ENCODE measurements around the gene ACKR1. TPM values are rescaled to one million over a fixed set of nuclear protein-coding genes. Genes with fewer than 3 reads are reported as not detected.

The ACKR1 gene
- polyA plus RNA-seq, 1 donor (not counting 4 experiments of a cell fraction or from before 2014, with no cell fraction given), result not detected

GRCh38 chr1:159223004-159223403 lies 18.3 kb downstream of the ACKR1 start:
- no peaks in the 10 kb centered on the region for H3K4me1 ChIP-seq (ENCODE audit: control insufficient read depth, extremely low read depth, insufficient read depth, low read length)
- TF ChIP-seq, protein P1, sequence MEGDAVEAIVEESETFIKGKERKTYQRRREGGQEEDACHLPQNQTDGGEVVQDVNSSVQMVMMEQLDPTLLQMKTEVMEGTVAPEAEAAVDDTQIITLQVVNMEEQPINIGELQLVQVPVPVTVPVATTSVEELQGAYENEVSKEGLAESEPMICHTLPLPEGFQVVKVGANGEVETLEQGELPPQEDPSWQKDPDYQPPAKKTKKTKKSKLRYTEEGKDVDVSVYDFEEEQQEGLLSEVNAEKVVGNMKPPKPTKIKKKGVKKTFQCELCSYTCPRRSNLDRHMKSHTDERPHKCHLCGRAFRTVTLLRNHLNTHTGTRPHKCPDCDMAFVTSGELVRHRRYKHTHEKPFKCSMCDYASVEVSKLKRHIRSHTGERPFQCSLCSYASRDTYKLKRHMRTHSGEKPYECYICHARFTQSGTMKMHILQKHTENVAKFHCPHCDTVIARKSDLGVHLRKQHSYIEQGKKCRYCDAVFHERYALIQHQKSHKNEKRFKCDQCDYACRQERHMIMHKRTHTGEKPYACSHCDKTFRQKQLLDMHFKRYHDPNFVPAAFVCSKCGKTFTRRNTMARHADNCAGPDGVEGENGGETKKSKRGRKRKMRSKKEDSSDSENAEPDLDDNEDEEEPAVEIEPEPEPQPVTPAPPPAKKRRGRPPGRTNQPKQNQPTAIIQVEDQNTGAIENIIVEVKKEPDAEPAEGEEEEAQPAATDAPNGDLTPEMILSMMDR (optimal IDR thresholded peaks at IDR 0.05 in 1 of 3, IDR thresholded peaks at IDR 0.05 in 1 of 3, conservative IDR thresholded peaks at IDR 0.05 in 1 of 3; ENCODE audit: extremely low read depth in 1 of 3, insufficient read depth in 2 of 3, low read length in 3 of 3), result no peak
- no peak for TF ChIP-seq EZH2 (IDR thresholded peaks at IDR 0.05; ENCODE audit: low read length)
- H3K9ac ChIP-seq (ENCODE audit: control insufficient read depth, extremely low read depth, insufficient read depth, low read length), result no peak overlapping the region
- H3K79me2 ChIP-seq (ENCODE audit: control insufficient read depth, insufficient read depth, low read length), result no peaks in the 10 kb centered on the region
- FAIRE-seq, result no peak
- no peaks in the 10 kb centered on the region for H3K9me1 ChIP-seq (ENCODE audit: control insufficient read depth, extremely low read depth, insufficient read depth, low read length)
- DNase-seq (ENCODE audit: low read depth, low spot score), result no peak
- H3K27ac ChIP-seq (ENCODE audit: control insufficient read depth, insufficient read depth, low read length), result no peak overlapping the region
- H2AFZ ChIP-seq (ENCODE audit: control insufficient read depth, low read length), result no peak overlapping the region
- dilution Hi-C loops (cut with MboI; ENCODE audit: extremely low pct_ligation_motif_present, low sequenced_read_pairs), result no loop called here
- no peaks in the 10 kb centered on the region for H3K36me3 ChIP-seq (ENCODE audit: control insufficient read depth in 2 of 2, extremely low read depth in 1 of 2, insufficient read depth in 2 of 2, low read length in 2 of 2)
- H3K9me3 ChIP-seq (ENCODE audit: control insufficient read depth, low read depth, low read length), result no peaks in the 10 kb centered on the region
- H3K4me2 ChIP-seq (ENCODE audit: control insufficient read depth, extremely low read depth, insufficient read depth, low read depth, low read length), result no peak overlapping the region
- no peak overlapping the region for H3K4me3 ChIP-seq (ENCODE audit: control insufficient read depth in 2 of 3, extremely low read depth in 1 of 3, insufficient read depth in 2 of 3, low read depth in 1 of 3, low read length in 3 of 3)
- no peaks in the 10 kb centered on the region for H4K20me1 ChIP-seq (ENCODE audit: control insufficient read depth, extremely low read depth, insufficient read depth, low read length)
- H3K27me3 ChIP-seq (ENCODE audit: control insufficient read depth, extremely low read depth, insufficient read depth, low read length), result no peaks in the 10 kb centered on the region

- no peak overlapping the region for H3K9ac ChIP-seq (ENCODE audit: control insufficient read depth, extremely low read depth, insufficient read depth, low read length)
Observed at GRCh38 chr1:159228554-159228953, 23.9 kb downstream of the ACKR1 start.

More at GRCh38 chr1:159228554-159228953, 23.9 kb downstream of the ACKR1 start:
- H3K4me1 ChIP-seq (ENCODE audit: control insufficient read depth, extremely low read depth, insufficient read depth, low read length), result peaks cover 12% of the 10 kb centered on the region
- H3K9me3 ChIP-seq (ENCODE audit: control insufficient read depth, low read depth, low read length), result no peaks in the 10 kb centered on the region
- H3K4me3 ChIP-seq (ENCODE audit: control insufficient read depth in 2 of 3, extremely low read depth in 1 of 3, insufficient read depth in 2 of 3, low read depth in 1 of 3, low read length in 3 of 3), result no peak overlapping the region
- H3K27ac ChIP-seq (ENCODE audit: control insufficient read depth, insufficient read depth, low read length), result no peak overlapping the region
- no peaks in the 10 kb centered on the region for H3K27me3 ChIP-seq (ENCODE audit: control insufficient read depth, extremely low read depth, insufficient read depth, low read length)
- no peak overlapping the region for H3K4me2 ChIP-seq (ENCODE audit: control insufficient read depth, extremely low read depth, insufficient read depth, low read depth, low read length)
- DNase-seq (ENCODE audit: low read depth, low spot score) (no peak), FAIRE-seq (no peak)
- H3K36me3 ChIP-seq (ENCODE audit: control insufficient read depth in 2 of 2, extremely low read depth in 1 of 2, insufficient read depth in 2 of 2, low read length in 2 of 2), result no peaks in the 10 kb centered on the region
- H2AFZ ChIP-seq (ENCODE audit: control insufficient read depth, low read length), result no peak overlapping the region
- dilution Hi-C loops (cut with MboI; ENCODE audit: extremely low pct_ligation_motif_present, low sequenced_read_pairs), result no loop called here
- no peaks in the 10 kb centered on the region for H3K9me1 ChIP-seq (ENCODE audit: control insufficient read depth, extremely low read depth, insufficient read depth, low read length)
- H3K79me2 ChIP-seq (ENCODE audit: control insufficient read depth, insufficient read depth, low read length), result no peaks in the 10 kb centered on the region
- H4K20me1 ChIP-seq (ENCODE audit: control insufficient read depth, extremely low read depth, insufficient read depth, low read length), result no peaks in the 10 kb centered on the region
- TF ChIP-seq, protein P1 (optimal IDR thresholded peaks at IDR 0.05 in 1 of 3, IDR thresholded peaks at IDR 0.05 in 1 of 3, conservative IDR thresholded peaks at IDR 0.05 in 1 of 3; ENCODE audit: extremely low read depth in 1 of 3, insufficient read depth in 2 of 3, low read length in 3 of 3), result no peak
- TF ChIP-seq EZH2 (IDR thresholded peaks at IDR 0.05; ENCODE audit: low read length), result no peak

Measured in keratinocyte (primary cell).